H1 (cell line): ENCODE results near the gene AKAP12. TPM values are rescaled to one million over a fixed set of nuclear protein-coding genes. Genes with fewer than 3 reads are reported as not detected.
A peak's percentile ranks its signal among the peaks of the same experiment; 100 is the strongest.

ENCODE experiments used
- CTCF ChIA-PET: fragments of 300-600 bp; sonication (Branson Sonifier 250); formaldehyde crosslinking; loops from one replicate; lab custom pipeline; 2021; ENCODE audit not compliant: partially characterized antibody; lab: Charles Lee
- POLR2A ChIA-PET: fragments of 300-600 bp; sonication (Branson Sonifier 250); formaldehyde crosslinking; loops from one replicate; lab custom pipeline; 2021; ENCODE audit warnings: inconsistent platforms; ENCODE audit not compliant: partially characterized antibody; lab: Charles Lee
- DNase-seq, 2 experiments: peaks; one replicate each; pipeline versions ENCODE4 v3.0.0 to v3.0.0-alpha.2; 2010 to 2022; ENCODE audit warnings: low spot score in 2 of 2, low read depth in 1 of 2, mixed read lengths in 1 of 2
- FAIRE-seq: peaks from 2 replicates; lab custom pipeline; 2011; peaks lifted over from hg19 to GRCh38; lab: Jason Lieb, UNC
- H2AFZ ChIP-seq: 2 replicates; pipeline ENCODE4 v1.8.1; 2012; ENCODE audit warnings: low read length, inconsistent platforms
- H2AK5ac ChIP-seq: 2 replicates; pipeline ENCODE4 v1.6.1; 2013; ENCODE audit warnings: low read depth, low read length
- H2BK120ac ChIP-seq: replicated peaks from 2 replicates; pipeline ENCODE3; 2013; ENCODE audit warnings: low read depth, low read length, inconsistent platforms
- H2BK12ac ChIP-seq: 2 replicates; pipeline ENCODE4 v1.6.1; 2013; ENCODE audit warnings: low read depth, low read length
- H2BK15ac ChIP-seq: 2 replicates; pipeline ENCODE4 v1.6.1; 2013; ENCODE audit warnings: low read length
- H2BK20ac ChIP-seq: 2 replicates; pipeline ENCODE4 v1.6.1; 2013; ENCODE audit warnings: low read length
- H2BK5ac ChIP-seq: 2 replicates; pipeline ENCODE4 v1.6.1; 2013; ENCODE audit warnings: low read depth, low read length
- H3K14ac ChIP-seq: 2 replicates; pipeline ENCODE4 v1.6.1; 2013; ENCODE audit warnings: inconsistent platforms; ENCODE audit not compliant: insufficient read length
- H3K18ac ChIP-seq: 2 replicates; pipeline ENCODE4 v1.6.1; 2013; ENCODE audit warnings: low read length; ENCODE audit errors: extremely low read depth
- H3K23ac ChIP-seq: 2 replicates; pipeline ENCODE4 v1.6.1; 2013; ENCODE audit warnings: inconsistent platforms; ENCODE audit not compliant: insufficient read length
- H3K23me2 ChIP-seq: 2 replicates; pipeline ENCODE4 v1.6.1; 2013; ENCODE audit warnings: low read depth, low read length
- H3K27ac ChIP-seq: 2 replicates; pipeline ENCODE4 v1.6.1; 2011; ENCODE audit warnings: low read depth, low read length, inconsistent platforms
- H3K27me3 ChIP-seq, 4 experiments: replicated peaks in 1 of 4; 1 replicate in 1 of 4; 2 replicates in 3 of 4; pipeline versions ENCODE4 v1.6.1 to v1.8.1; 2011 to 2013; ENCODE audit warnings: low read length in 3 of 4, mild to moderate bottlenecking in 3 of 4, inconsistent platforms in 2 of 4, mixed read lengths in 2 of 4, moderate library complexity in 1 of 4; ENCODE audit not compliant: control insufficient read depth in 3 of 4, insufficient read depth in 3 of 4; ENCODE audit errors: extremely low read depth in 1 of 4
- H3K36me3 ChIP-seq, 4 experiments: 2 replicates each; pipeline versions ENCODE4 v1.6.1 to v1.8.1; 2011 to 2013; ENCODE audit warnings: mild to moderate bottlenecking in 4 of 4, low read length in 3 of 4, moderate library complexity in 2 of 4, control low read depth in 1 of 4, inconsistent platforms in 1 of 4; ENCODE audit not compliant: insufficient read depth in 4 of 4, control insufficient read depth in 2 of 4
- H3K4ac ChIP-seq: replicated peaks from 2 replicates; pipeline ENCODE3; 2013; ENCODE audit warnings: low read length, low read depth, mixed read lengths, inconsistent platforms; ENCODE audit not compliant: insufficient read length
- H3K4me1 ChIP-seq, 4 experiments: replicated peaks in 1 of 4; 1 replicate in 1 of 4; 2 replicates in 3 of 4; pipeline versions ENCODE4 v1.6.1 to v1.8.1; 2011 to 2013; ENCODE audit warnings: low read length in 3 of 4, inconsistent platforms in 2 of 4, mixed read lengths in 1 of 4; ENCODE audit not compliant: insufficient read depth in 4 of 4, control insufficient read depth in 3 of 4
- H3K4me2 ChIP-seq, 2 experiments: 2 replicates each; pipeline versions ENCODE4 v1.6.1 to v1.8.1; 2011 to 2013; ENCODE audit warnings: low read depth in 2 of 2, low read length in 2 of 2, control low read depth in 1 of 2, inconsistent platforms in 1 of 2, mild to moderate bottlenecking in 1 of 2; ENCODE audit not compliant: insufficient read depth in 1 of 2
- H3K4me3 ChIP-seq, 4 experiments: fragments of 200-600, 300-600 bp in 1 of 4; sonication (generic), shearing (Covaris generic), sonication (Bioruptor Twin) in 1 of 4; 2 replicates each; pipeline versions ENCODE4 v1.5.1 to v1.8.1; 2011 to 2016; ENCODE audit warnings: low read length in 4 of 4, low read depth in 3 of 4, control low read depth in 2 of 4, inconsistent platforms in 2 of 4, mild to moderate bottlenecking in 2 of 4, mixed read lengths in 1 of 4, moderate library complexity in 1 of 4; ENCODE audit not compliant: insufficient read depth in 2 of 4; ENCODE audit errors: extremely low read depth in 1 of 4
- H3K56ac ChIP-seq: replicated peaks from 2 replicates; pipeline ENCODE3; 2013; ENCODE audit warnings: low read depth, mild to moderate bottlenecking, mixed read lengths, low read length, inconsistent platforms; ENCODE audit not compliant: insufficient read length
- H3K79me1 ChIP-seq: 2 replicates; pipeline ENCODE4 v1.6.1; 2013; ENCODE audit warnings: low read depth, low read length, control low read depth
- H3K79me2 ChIP-seq, 2 experiments: 2 replicates each; pipeline versions ENCODE4 v1.6.1 to v1.8.1; 2012 to 2013; ENCODE audit warnings: low read length in 2 of 2, mild to moderate bottlenecking in 2 of 2, inconsistent platforms in 1 of 2; ENCODE audit not compliant: insufficient read depth in 2 of 2, control insufficient read depth in 1 of 2
- H3K9ac ChIP-seq, 4 experiments: replicated peaks in 1 of 4; 1 replicate in 1 of 4; 2 replicates in 3 of 4; pipeline versions ENCODE4 v1.6.1 to v1.8.1; 2011 to 2013; ENCODE audit warnings: low read depth in 3 of 4, low read length in 3 of 4, control low read depth in 2 of 4, mild to moderate bottlenecking in 2 of 4, moderate library complexity in 2 of 4, inconsistent platforms in 1 of 4; ENCODE audit errors: extremely low read depth in 1 of 4
- H3K9me3 ChIP-seq, 2 experiments: 2 replicates each; pipeline versions ENCODE4 v1.6.1 to v1.8.1; 2012 to 2013; ENCODE audit warnings: mild to moderate bottlenecking in 2 of 2, moderate library complexity in 2 of 2, control low read depth in 1 of 2, inconsistent platforms in 1 of 2, low read depth in 1 of 2, low read length in 1 of 2, mixed read lengths in 1 of 2; ENCODE audit not compliant: insufficient read depth in 2 of 2
- H4K20me1 ChIP-seq, 2 experiments: replicated peaks in 1 of 2; 2 replicates each; pipeline versions ENCODE3 to v1.8.1; 2011 to 2013; ENCODE audit warnings: inconsistent platforms in 2 of 2, low read length in 2 of 2, mild to moderate bottlenecking in 1 of 2; ENCODE audit not compliant: insufficient read depth in 2 of 2, control insufficient read depth in 1 of 2
- H4K5ac ChIP-seq: 2 replicates; pipeline ENCODE4 v1.6.1; 2013; ENCODE audit warnings: low read length, low read depth, mixed read lengths, inconsistent platforms; ENCODE audit not compliant: insufficient read length
- H4K8ac ChIP-seq: 2 replicates; pipeline ENCODE4 v1.8.0; 2013; ENCODE audit warnings: mild to moderate bottlenecking, moderate library complexity, low read length, inconsistent platforms; ENCODE audit not compliant: insufficient read depth; ENCODE audit errors: extremely low read depth
- H4K91ac ChIP-seq: replicated peaks from 2 replicates; pipeline ENCODE3; 2013; ENCODE audit warnings: low read length, mixed read lengths, inconsistent platforms; ENCODE audit not compliant: insufficient read length
- BACH1 ChIP-seq: IDR thresholded peaks from 2 replicates; pipeline ENCODE4 v1.6.1; 2012; ENCODE audit warnings: low read length, improper control_type of control experiment
- CBX8 ChIP-seq: fragments of 300-800, 300-1000 bp; sonication (generic); IDR thresholded peaks from 2 replicates; pipeline ENCODE4 v1.7.1; 2016; ENCODE audit warnings: low read depth, low read length, borderline replicate concordance
- EGR1 ChIP-seq: IDR thresholded peaks from 2 replicates; pipeline ENCODE4 v1.6.1; 2011; ENCODE audit warnings: low read depth, low read length, borderline replicate concordance
- EP300 ChIP-seq, 2 experiments: IDR thresholded peaks; 1 replicate in 1 of 2; 2 replicates in 1 of 2; pipeline ENCODE4 v1.6.1; 2011 to 2012; ENCODE audit warnings: low read depth in 2 of 2, low read length in 2 of 2, mild to moderate bottlenecking in 2 of 2, borderline replicate concordance in 1 of 2, inconsistent platforms in 1 of 2, moderate library complexity in 1 of 2
- KDM5A ChIP-seq: fragments of 200-600 bp; IDR thresholded peaks from 2 replicates; pipeline ENCODE4 v1.7.1; 2012; ENCODE audit warnings: mild to moderate bottlenecking, low read length, inconsistent platforms, mixed read lengths
- POLR2AphosphoS5 ChIP-seq: IDR thresholded peaks from 2 replicates; pipeline ENCODE4 v1.6.1; 2011; ENCODE audit warnings: low read depth, low read length
- RBBP5 ChIP-seq: IDR thresholded peaks from 2 replicates; pipeline ENCODE4 v1.7.1; 2012; ENCODE audit warnings: low read depth, mild to moderate bottlenecking, inconsistent platforms, low read length, moderate library complexity, borderline replicate concordance
- SIRT6 ChIP-seq: IDR thresholded peaks from one replicate; pipeline ENCODE4 v1.7.1; 2012; ENCODE audit warnings: low read length, inconsistent platforms
- TEAD4 ChIP-seq: IDR thresholded peaks from 2 replicates; pipeline ENCODE4 v1.6.1; 2012; ENCODE audit warnings: low read depth, low read length, inconsistent platforms, mixed read lengths
- ZNF274 ChIP-seq: IDR thresholded peaks from 2 replicates; pipeline ENCODE4 v1.7.0; 2012; ENCODE audit warnings: low read length, borderline replicate concordance; ENCODE audit errors: extremely low read depth
- WGBS, 2 experiments: shearing (Covaris generic) in 1 of 2; methylation state at CpG; one replicate each; pipeline versions ENCODE4 v1.1.6 to v1.1.7; 2013 to 2015; ENCODE audit warnings: low lambda C conversion rate in 2 of 2, mixed read lengths in 2 of 2, inconsistent platforms in 1 of 2, low coverage in 1 of 2, missing lambda C conversion rate in 1 of 2; ENCODE audit not compliant: insufficient replicate concordance in 2 of 2, insufficient coverage in 1 of 2, insufficient read length in 1 of 2; ENCODE audit errors: extremely low coverage in 1 of 2, missing lambda C conversion rate in 1 of 2; 5-methylcytosine and 5-hydroxymethylcytosine counted together
- polyA plus RNA-seq, 7 experiments: library from polyadenylated mRNA; depleted of rRNA in 3 of 7; stranded (reverse) in 5 of 7; unstranded in 2 of 7; fragments of >200 nt in 5 of 7; fragments of 200-250 nt in 2 of 7; gene quantifications; 1 replicate in 5 of 7; 2 replicates in 1 of 7; 4 replicates in 1 of 7; pipeline versions ENCODE4 v1.2.1 to v1.2.3, GENCODE V29; 2011 to 2013; ENCODE audit warnings: missing spikeins in 2 of 7, mixed read lengths in 2 of 7
- total RNA-seq: library from RNA; stranded (reverse); fragmentation: NEBNext Ultra II Directional; extraction: Animal tissue kit (Norgen Biotek cat#: 25700); gene quantifications from 2 replicates; pipeline ENCODE4 v1.2.1, GENCODE V29; 2021

The AKAP12 gene
- total and polyA plus RNA-seq, 2 of the 8 experiments (the other 6 are each of a cell fraction or from before 2014, with no cell fraction given) = 14.6 to 79.2 TPM

DNA sequence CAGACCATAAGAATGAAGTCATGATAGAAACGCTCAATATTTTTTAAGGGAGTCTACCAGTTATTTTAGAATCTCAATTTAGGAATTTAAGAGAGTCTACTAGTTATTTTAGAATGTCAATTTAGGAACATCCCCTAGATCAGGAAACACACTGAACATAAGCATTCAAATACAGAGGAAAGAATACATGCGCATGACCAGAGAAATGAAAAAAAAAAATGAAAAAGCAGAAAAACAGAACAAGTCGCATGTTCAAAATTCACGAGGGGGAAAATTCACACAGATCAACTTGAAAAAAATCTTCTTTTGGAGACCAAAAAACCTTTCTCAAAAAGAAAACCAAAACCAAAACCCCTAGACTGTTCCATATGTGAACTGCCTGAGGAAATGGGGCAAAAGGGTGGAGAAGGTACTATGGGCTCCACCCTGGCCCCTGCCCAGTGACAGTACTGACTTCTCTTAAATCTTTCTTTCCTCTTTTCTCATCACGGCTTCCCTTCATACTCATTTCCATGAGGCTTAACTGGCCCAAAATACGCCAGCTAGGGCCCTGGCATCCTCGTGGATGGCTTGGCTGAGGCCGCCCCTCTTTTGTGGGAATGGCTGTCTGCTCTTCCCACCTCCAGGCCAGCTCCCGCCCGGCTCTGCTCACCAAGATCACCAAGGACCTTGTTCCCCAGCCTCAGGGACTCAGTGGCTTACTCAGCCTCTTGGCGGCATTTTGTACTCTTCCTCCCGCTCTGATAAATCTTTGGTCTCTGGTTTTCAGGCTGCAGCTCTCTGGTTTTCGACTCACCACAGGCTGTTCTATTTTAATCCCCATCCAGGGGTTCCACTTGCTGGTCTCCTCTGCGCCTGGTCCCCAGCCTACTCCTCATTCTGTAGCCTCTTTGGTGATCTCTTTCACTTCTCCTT, 140.4 kb downstream of the AKAP12 start:
- H3K4me3 ChIP-seq = no peak overlapping the region
- H4K20me1 ChIP-seq = peaks cover 0 to 2% of the 10 kb centered on the region in 2 experiments
- no peak overlapping the region for H3K4me2 ChIP-seq
- no peaks in the 10 kb centered on the region for H3K23me2 ChIP-seq
- H2AK5ac ChIP-seq = no peak overlapping the region
- H3K9me3 ChIP-seq = no peaks in the 10 kb centered on the region
- ChIA-PET POLR2A (interaction anchor here (1.4 kb wide), 1 partner anchor 9 kb away, joined by 6 read pairs; no protein-coding TSS in a partner anchor), CTCF (no interaction called here)
- H3K36me3 ChIP-seq = no peaks in the 10 kb centered on the region; a peak in 1 of 8 replicates
- no peak overlapping the region for H3K9ac ChIP-seq
- H3K18ac ChIP-seq = no peak overlapping the region; the same call in 1 of the 2 replicates
- peaks cover 0 to 3% (median under 1%) of the 10 kb centered on the region in 4 experiments; a peak in 4 of 7 replicates for H3K4me1 ChIP-seq
- no peak overlapping the region for H4K5ac ChIP-seq
- no peak overlapping the region for H3K27ac ChIP-seq
- H3K4ac ChIP-seq = no peak overlapping the region
- H2AFZ ChIP-seq = no peak overlapping the region
- H2BK12ac ChIP-seq = no peak overlapping the region
- H2BK20ac ChIP-seq = no peak overlapping the region
- 84% methylated on average over 14 of the region's 14 CpGs; no CpG with 5 or more reads in 1 of the 2 experiments for WGBS, 2 experiments
- FAIRE-seq (no peak), DNase-seq (no peak)
- no peaks in the 10 kb centered on the region for H3K27me3 ChIP-seq
- peaks cover 8 to 81% of the 10 kb centered on the region in 2 experiments for H3K79me2 ChIP-seq
- no peak overlapping the region for H3K23ac ChIP-seq
- no peak overlapping the region for H4K91ac ChIP-seq
- no peak overlapping the region for H3K14ac ChIP-seq
- peaks cover 5% of the 10 kb centered on the region for H3K79me1 ChIP-seq
- H2BK15ac ChIP-seq = no peak overlapping the region
- H3K56ac ChIP-seq = no peak overlapping the region
- H2BK120ac ChIP-seq = no peak overlapping the region
- H4K8ac ChIP-seq = 0 out of 2 replicates have a peak overlapping the region, but pooled peaks have one; percentile 71
- H2BK5ac ChIP-seq = no peak overlapping the region
- TF ChIP-seq SIRT6 (no peak), EP300 (IDR thresholded peaks at IDR 0.05; ENCODE audit: borderline replicate concordance in 1 of 2, low read depth in 2 of 2, low read length in 2 of 2) (no peak), TEAD4 (no peak), RBBP5 (no peak), CBX8 (no peak), POLR2AphosphoS5 (no peak), EGR1 (no peak), KDM5A (no peak), ZNF274 (no peak), BACH1 (no peak)
